ENCODE measurements around the gene TTLL6.
"Not testable (repeated sequence)": the region's sequence is repeated elsewhere in the genome, so short reads cannot be mapped to it uniquely, and the experiment has no call there.

Gene TTLL6

DNA sequence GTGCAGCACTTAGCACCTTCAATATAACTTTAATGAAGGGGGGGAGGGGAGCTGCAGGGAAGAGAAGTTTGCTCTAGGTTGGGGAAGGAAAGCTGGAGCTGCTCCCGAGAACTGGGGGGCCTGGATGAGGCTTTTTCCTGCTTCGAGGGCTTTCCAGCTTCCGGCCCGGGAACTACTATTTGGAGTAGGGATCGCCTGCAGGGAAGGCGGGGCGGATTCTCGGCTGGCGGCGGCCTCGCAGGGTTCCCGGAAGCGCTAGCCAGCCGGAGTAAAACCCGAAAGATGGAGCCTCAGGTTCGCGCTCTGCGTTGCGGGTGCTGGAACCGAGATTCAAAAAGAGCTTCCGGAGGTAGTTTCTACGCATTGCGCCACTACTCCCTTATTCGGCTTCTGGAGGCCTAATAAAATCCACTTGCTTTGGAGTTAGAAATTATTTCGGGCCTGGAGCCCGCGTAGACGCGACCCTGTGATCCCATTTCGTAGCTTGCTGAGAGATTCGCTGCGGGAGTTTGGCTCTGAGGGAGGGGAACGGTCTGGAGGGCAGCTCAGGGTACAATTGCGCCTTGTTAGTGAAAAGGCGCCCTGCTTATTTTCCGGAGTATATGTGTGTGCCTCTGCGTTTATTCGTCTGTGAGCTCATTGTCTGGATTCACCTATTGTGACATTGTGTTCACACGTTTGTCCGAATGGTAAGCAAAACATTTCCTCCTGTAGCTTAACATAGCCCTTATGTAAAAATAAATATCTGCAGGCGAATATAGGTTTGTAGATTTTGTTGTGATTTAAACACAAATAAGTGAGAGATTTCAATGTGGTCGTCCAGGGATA lies 93.4 kb downstream of the TTLL6 start:
- no peak for DNase-seq (ENCODE audit: low read depth in 2 of 2)

DNA sequence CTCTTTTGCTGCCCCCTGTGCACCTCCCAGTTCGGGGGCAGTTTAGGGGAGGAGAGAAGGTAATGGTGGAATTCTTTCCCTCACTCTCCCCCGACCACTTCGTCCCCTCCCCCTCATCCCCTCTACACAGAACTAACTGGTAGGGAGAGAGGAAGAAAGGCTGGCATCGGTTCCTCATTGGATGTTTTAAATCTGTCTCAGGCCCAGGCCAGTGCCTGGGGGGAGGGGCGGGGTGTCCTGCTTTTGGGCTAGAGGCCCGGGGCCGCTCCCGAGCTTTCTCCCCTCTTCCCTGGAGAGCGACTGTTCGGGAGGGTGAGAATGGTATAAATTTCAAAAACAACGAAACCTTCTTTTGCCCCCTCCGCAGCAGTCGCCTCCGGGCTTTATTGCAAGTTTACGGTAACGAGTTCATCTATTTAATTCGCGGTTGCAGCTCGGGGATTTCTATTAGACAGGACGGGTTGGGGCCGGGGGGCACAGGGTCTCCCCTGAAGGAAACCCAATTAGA lies 94.1 kb downstream of the TTLL6 start, which contains the start of gene PRAC2:
PRAC2 (plus strand) TSS at position 271 of the 508 bp plus-strand sequence. CDS start 1,226 bp downstream, outside the sequence.
- no peak for DNase-seq (ENCODE audit: low read depth in 2 of 2)

DNA sequence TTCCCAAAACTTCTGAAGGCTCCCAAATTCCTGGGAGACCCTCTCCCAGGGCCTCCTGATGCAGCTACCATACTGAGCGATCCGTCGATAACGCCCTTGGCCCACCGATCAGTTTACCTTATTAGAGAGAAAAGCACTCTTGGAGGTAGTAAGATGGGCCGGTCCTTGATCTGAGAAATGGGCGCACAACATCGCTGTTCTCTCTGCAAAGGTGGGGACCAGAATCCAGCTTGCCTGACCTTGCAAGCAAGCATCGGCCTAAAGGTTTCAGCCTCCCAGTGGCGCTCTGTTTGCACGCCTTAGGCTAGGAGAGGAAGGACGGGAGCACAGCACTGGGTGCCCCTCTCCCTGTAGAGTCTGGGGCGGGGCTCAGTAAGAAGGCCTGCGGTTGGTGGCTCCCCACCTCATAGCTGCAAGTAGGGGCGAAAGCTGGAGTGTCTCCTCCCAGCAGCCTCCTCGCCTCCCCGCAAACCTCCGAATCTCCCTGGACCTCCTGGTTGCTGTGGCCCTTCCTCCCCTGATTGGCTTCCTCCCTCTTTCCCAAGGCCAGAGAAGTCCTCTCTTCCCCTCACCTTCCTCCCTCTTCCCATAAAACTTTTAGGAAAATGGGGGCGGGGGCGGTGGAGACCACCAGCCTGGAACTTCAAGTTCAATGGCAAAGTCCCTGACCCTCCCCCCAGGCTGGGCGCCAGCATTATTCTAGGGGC lies 94.7 kb downstream of the TTLL6 start, which contains the start of gene PRAC1:
PRAC1 (minus strand) TSS at position 318 of the 707 bp plus-strand sequence; CDS start at position 192, 126 bp downstream.
- DNase-seq (ENCODE audit: low read depth in 2 of 2) = no peak

DNA sequence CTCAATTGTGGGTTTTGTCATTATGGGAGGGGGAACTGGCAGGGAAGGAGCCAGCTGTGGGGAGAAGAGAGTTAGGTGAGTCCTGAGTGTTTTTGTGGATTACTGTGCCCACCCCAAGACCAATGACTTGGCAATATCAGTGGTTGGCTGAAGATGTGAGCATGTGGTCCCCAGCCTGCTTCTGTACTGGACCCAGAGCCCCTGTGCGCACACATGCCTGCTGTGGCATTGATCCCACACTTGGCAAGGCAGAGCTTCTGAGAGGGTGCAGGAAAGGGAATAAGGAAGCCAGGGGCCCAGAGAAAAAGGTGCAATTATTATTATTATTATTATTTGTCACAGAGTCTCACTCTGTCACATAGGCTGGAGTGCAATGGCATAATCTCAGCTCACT lies 96.0 kb downstream of the TTLL6 start:
- DNase-seq (ENCODE audit: low read depth in 2 of 2) = no peak

DNA sequence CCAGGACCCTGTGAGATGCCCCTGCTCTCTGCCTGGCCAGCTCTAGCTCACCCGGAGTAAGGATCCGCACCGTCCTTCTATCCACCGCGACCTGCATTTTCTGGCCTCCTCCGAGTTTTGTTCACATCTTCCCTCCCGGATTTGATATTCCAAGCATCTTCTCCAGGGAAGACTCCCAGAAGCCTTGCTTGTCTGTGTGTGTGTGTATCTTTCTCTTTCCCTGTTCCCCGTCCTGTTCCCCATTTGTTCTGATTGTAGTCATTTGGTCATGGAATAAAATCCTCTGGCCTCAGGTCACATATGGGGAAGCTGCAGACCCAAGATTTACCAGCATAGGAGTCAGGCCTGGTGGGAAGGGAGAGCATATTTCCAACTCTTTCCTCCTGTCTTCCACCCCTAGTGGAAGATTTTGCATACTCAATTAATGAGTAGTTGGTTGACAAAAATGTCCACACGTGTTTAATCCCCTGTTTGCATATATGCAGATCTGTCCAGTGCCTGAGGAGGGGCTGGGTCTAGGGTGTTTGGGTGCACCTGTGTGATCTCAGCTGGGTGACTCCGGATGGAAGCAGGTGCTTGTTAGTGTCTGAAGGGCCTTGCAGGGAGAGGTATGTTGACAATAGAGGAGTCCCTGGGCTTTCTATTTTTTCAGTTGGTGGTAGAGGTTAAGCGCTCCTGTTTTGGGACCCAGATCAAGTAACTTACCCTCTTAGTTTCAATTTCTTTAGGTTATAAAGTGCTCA lies 96.6 kb downstream of the TTLL6 start:
- DNase-seq (ENCODE audit: low read depth in 2 of 2) = no peak

DNA sequence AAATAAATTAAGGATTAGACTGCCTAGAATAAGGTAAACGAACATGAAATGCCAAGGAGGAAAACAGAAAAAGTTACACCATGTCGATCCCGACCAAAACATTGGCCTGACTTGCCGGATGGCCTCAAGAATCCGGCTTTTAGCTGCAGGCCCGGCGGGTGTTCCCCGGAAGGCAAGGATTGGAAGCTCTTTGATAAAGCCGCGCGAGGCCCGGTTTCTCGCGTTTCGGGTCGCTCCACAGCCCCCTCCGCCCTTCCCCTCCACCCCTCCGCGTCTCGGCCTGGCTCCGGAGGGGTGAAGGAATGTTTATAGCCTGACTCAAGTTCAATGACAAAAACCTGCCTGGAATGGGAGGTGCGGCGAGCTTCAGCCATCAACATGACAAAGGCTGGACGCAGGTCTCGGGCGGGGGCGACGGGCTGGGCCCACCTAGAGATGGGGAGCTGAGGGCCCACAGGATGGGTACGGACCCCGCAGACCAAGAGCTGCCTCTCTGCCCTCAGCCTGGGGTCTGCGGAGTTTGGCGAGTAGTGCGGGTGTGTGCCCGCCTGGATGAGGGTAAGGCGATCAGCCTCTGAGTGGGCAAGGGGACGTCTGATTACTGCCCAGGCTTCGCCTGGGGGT lies 97.3 kb downstream of the TTLL6 start:
- no peak for DNase-seq (ENCODE audit: low read depth in 2 of 2)

DNA sequence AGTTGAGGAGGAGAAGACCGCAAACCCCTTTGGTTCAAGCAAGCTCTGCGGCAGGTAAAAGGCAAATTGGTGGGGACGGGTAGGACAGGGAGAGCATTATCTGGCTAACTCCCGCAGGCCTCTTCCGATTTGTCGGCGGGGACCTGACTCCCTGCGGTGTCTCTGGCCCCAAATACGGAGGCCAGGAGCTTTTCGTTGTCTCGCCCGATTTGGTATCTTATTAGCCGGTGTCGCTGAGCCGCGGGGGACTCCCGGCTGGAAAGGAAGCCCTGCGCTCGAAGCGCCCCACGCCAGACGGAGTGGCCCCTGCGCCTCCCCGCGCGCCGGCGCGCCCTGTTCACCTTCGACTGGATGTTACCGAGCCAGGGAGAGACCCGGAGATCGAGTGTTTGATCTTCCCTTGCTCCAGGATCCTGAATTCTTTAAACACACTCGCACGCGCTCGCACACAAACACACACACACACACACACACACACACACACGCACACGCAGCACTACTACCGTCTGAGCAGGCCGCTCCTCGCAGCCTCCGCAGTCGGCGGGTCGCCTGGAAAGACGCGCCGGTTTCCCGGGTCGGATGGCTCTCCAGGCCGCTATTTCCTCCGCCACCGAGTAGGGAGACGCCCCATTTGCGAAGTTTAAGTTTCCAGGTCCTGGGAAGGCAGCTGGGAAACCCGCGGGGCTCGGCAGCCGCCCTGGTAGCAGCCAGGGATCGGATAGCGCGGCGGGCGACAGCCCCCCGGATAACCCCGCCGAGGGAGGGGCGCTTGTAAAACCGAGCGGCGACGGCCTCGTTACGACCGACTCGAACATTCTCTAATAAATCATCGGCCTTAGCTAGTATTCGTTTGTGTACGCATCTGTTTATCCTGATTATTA lies 98.0 kb downstream of the TTLL6 start:
- DNase-seq (ENCODE audit: low read depth in 2 of 2) = no peak

DNA sequence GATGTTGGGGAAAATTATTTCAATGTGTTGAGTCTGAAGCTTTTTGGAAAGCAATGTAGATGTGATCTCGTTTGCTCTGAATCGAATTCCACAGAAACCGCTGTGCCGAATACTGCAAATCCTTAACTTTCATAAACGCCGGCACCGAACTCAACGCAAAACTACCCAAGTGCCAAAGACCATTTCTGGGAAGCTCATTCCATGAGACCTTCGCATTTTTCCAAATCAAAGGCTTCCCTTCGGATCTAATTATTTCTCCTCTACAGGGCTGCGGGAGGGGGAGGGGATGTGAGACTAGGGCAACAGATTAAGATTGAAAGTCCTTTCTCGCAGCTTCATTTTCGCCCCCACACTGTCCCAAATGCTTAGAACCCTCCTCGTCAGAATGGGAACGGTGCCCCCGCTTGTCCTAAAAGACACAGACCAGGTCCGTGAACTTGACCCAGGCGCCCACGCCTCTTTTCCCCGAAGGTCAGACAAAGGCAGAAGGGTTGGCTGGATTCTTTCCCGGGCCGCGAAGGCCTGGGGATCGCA lies 98.7 kb downstream of the TTLL6 start:
- DNase-seq (ENCODE audit: low read depth in 2 of 2) = no peak

DNA sequence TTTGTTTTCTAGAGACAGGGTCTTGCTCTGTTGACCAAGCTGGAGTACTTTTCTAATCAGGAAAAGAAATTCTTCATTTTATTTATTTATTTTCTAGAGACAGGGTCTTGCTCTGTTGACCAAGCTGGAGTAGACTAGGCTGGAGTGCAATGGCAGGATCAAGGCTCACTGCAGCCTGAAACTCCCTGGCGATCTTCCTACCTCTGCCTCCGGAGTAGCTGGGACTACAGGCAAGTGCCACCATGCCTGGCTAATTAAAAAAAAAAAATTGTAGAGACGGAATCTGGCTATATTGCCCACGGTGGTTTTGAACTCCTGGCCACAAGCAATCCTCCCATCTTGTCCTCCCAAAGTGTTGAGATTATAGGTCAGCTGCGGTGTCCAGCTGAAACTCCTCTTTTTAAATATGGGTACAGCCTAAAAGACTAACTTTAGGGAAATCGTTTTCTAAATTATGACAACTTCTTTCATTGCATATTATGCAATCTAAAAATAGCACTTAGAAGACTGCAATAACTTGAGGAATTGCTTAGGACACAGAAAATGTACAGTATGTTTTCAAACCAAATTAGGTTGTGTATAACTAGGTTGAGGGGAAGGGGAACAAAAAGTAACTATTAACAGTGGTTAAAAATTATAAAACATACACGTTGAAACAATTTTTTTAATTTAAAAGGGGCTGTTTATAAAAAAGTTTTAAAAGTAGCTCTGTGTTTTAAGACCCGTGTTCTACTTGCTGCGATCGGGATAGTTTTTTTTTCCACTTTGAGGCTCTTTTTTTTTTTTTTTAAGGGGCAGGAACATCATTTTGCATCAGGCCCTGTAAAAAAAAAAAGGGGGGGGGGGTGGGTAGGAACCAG lies 99.4 kb downstream of the TTLL6 start:
- no peak for DNase-seq (ENCODE audit: low read depth in 2 of 2)

DNA sequence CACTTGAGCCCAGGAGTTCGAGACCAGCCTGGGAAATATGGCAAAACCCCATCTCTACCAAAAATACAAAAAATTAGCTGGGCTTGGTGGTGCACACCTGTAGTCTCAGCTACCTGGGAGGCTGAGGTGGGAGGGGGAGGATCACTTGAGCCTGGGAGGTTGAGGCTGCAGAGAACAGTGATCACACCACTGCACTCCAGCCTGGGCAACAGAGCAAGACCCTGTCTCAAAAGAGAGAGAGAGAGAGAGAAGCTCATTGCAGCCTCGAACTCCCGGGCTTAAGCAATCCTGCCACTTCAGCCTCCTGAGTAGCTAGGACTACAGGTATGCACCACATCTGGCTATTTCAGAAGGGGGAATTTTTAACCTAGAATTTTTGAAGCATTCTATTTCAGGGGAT lies 100.5 kb downstream of the TTLL6 start:
- DNase-seq (ENCODE audit: low read depth in 2 of 2) = not testable (repeated sequence)

DNA sequence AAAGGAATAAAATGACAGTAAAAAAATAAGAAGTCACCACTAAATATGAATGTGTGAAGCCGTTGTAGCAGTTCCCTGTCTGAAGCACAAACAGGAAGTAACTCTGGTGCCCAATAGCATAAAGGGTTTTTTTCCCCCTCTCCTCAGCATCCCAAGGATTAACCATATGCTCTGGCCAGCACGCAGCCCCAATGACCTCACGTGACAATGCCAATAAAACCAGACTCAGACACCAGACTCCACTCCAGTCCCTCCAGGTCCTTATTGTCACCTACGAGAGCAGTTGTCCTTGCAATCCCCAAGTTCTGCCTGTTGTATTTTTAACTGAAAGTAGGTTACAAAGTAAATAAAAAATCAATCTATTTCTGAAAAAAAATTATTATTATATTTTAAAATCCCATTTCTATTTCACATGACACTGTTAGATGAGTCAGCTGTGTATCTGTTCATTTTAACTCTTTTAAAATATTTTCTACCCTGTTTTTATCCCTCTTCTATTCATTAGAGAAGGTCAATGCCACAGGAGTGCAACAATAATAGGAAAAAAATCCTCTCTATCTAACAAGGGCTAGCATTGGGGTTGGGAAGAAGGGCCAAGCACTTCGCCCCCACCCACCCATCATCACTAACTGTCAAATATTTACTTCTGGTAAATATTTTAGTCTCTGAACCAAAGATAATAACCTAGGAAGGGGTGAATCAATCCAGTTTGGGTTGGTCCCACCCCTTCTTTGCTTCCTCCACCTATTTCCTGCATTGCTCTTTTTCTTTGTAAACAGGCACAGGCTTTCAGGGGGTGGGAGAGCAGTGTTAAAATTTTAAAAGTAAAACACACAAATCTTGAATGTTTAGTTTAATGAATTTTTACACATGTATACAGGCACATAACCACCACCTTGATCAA lies 101.3 kb downstream of the TTLL6 start:
- no peak for DNase-seq (ENCODE audit: low read depth in 2 of 2)

Data from stimulated activated CD8-positive, alpha-beta memory T cell treated with anti-CD3 and anti-CD28 coated beads, Interleukin-2, amount 100 ng/mL, for 48 hours (primary cell).